Chondrocyte (in vitro differentiated cells): ENCODE data around the gene TMEM154. TPM values are rescaled to one million over a fixed set of nuclear protein-coding genes. Genes with fewer than 3 reads are reported as not detected.
A peak's percentile ranks its signal among the peaks of the same experiment; 100 is the strongest.

Experiments used
- DNase-seq: peaks from one replicate; pipeline ENCODE4 v3.0.0; 2021; ENCODE audit warnings: mixed read lengths, low spot score
- H3K27ac Mint-ChIP-seq: one replicate; pipeline ENCODE4 v1.8.0; 2021; ENCODE audit warnings: mild to moderate bottlenecking, moderate library complexity, mixed read lengths; ENCODE audit not compliant: unreplicated experiment
- H3K27me3 Mint-ChIP-seq: 2 replicates; pipeline ENCODE4 v1.8.0; 2021; ENCODE audit warnings: low read depth, mixed read lengths
- H3K36me3 Mint-ChIP-seq: 2 replicates; pipeline ENCODE4 v1.8.0; 2021; ENCODE audit warnings: low read depth, mixed read lengths
- H3K4me1 Mint-ChIP-seq: 2 replicates; pipeline ENCODE4 v1.8.0; 2021; ENCODE audit warnings: low read depth, mild to moderate bottlenecking, mixed read lengths
- H3K4me3 Mint-ChIP-seq: one replicate; pipeline ENCODE4 v1.8.0; 2021; ENCODE audit warnings: mild to moderate bottlenecking, moderate library complexity, mixed read lengths; ENCODE audit not compliant: unreplicated experiment
- H3K9me3 Mint-ChIP-seq: 2 replicates; pipeline ENCODE4 v1.8.0; 2021; ENCODE audit warnings: low read depth, mixed read lengths
- long read RNA-seq: library from polyadenylated mRNA; stranded (forward); transcript quantifications from one replicate; pipeline ENCODE4 v2.0.0, GENCODE V29; 2021
- total RNA-seq: library from RNA; stranded (reverse); gene quantifications from 3 replicates; pipeline ENCODE4 v1.2.1, GENCODE V29; 2021
- TF ChIP-seq, protein P1 (sequence below): fragments of 200-600 bp; sonication (generic); IDR thresholded peaks from 2 replicates; pipeline ENCODE4 v1.5.0; 2021; ENCODE audit warnings: antibody characterized with exemption, mild to moderate bottlenecking, moderate library complexity

The TMEM154 gene, protein sequence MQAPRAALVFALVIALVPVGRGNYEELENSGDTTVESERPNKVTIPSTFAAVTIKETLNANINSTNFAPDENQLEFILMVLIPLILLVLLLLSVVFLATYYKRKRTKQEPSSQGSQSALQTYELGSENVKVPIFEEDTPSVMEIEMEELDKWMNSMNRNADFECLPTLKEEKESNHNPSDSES
- total RNA-seq, result 1.8 to 2.9 TPM (median 2.2 TPM) in 3 replicates
- long read RNA-seq, full-length matches to known transcripts, result 1 of 1 reads
- long read RNA-seq, partial matches to known transcripts, result 0 of 1 reads
- long read RNA-seq, other reads (novel, unspliced or antisense), result 0 of 1 reads

DNA sequence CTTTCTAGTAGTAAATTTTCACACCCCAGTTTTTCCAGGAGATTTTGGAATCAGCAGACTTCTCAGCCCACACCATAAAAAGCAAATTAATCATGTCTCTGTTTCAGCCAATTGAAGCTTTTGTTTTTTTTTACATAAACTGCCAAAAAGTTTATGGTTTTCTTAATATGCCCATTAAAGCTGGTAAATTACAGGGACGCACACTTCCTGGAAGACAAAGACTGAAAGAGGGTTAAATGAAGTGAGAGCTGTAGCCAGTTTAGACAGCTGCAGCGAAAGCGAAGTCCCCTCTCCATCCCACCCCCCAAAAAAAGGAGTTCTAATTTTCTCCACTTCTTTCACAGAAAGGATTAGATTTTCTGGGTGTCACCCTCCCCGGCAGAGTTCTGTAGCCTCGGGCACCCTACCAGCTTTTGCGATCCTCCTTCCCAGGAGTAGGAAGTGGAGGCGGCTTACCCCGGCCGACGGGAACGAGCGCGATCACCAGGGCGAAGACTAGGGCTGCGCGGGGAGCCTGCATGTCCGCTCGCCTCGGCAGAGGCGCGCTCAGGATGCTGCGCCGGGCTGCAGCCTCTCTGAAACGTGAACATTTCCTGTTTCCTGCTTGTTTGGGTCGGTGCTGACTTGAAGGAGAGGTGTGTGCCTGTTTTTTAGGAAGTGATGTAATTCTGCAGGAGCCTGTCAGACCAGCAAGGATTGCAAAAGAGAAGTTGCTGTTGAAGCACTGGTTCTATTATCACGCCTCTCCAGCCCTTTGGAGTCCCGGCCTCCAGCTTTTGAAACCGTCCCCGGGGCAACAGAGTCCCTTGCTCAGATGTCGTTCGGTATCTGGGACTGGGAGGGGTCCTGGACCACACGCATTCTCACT lies at the start of gene TMEM154:
TMEM154 (minus strand) TSS at position 584 of the 868 bp plus-strand sequence; CDS start at position 520, 64 bp downstream.
- DNase-seq, result no peak
- peak within 1 kb of the TSS; percentile 90 for H3K4me3 Mint-ChIP-seq
- TF ChIP-seq, protein P1, sequence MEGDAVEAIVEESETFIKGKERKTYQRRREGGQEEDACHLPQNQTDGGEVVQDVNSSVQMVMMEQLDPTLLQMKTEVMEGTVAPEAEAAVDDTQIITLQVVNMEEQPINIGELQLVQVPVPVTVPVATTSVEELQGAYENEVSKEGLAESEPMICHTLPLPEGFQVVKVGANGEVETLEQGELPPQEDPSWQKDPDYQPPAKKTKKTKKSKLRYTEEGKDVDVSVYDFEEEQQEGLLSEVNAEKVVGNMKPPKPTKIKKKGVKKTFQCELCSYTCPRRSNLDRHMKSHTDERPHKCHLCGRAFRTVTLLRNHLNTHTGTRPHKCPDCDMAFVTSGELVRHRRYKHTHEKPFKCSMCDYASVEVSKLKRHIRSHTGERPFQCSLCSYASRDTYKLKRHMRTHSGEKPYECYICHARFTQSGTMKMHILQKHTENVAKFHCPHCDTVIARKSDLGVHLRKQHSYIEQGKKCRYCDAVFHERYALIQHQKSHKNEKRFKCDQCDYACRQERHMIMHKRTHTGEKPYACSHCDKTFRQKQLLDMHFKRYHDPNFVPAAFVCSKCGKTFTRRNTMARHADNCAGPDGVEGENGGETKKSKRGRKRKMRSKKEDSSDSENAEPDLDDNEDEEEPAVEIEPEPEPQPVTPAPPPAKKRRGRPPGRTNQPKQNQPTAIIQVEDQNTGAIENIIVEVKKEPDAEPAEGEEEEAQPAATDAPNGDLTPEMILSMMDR, result peak; percentile 11
- no peaks in the 10 kb centered on the region for H3K9me3 Mint-ChIP-seq
- peaks cover 2% of the 10 kb centered on the region for H3K27me3 Mint-ChIP-seq
- H3K4me1 Mint-ChIP-seq, result peaks cover 14% of the 10 kb centered on the region
- H3K27ac Mint-ChIP-seq, result peak within 1 kb of the TSS; percentile 32
- H3K36me3 Mint-ChIP-seq, result no peaks in the 10 kb centered on the region

DNA sequence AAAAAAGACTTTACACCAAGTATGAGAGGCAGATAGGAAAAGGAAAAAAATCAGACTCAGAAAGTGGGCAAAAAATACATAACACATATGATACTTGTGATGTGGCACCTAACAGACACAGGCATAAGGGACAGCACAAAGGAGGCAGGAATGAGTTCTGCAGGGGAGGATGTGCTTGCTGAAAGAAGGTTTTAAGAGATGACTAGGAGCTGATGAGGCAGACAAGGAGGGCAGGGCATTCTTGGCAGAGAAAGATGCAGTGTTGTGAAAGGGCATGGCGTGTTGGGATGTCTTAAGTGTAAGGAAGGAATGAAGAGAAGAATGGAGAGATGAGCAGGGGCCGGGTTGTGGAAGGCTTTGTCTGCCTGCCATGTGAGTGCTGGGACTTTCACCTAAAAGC lies 49.7 kb upstream of the TMEM154 start:
- H3K27me3 Mint-ChIP-seq, result peaks cover 11% of the 10 kb centered on the region
- no peaks in the 10 kb centered on the region for H3K4me1 Mint-ChIP-seq
- peaks cover 2% of the 10 kb centered on the region for H3K36me3 Mint-ChIP-seq
- DNase-seq, result no peak
- no peak overlapping the region for H3K27ac Mint-ChIP-seq
- no peak overlapping the region for H3K4me3 Mint-ChIP-seq
- TF ChIP-seq, protein P1, result no peak
- no peaks in the 10 kb centered on the region for H3K9me3 Mint-ChIP-seq

DNA sequence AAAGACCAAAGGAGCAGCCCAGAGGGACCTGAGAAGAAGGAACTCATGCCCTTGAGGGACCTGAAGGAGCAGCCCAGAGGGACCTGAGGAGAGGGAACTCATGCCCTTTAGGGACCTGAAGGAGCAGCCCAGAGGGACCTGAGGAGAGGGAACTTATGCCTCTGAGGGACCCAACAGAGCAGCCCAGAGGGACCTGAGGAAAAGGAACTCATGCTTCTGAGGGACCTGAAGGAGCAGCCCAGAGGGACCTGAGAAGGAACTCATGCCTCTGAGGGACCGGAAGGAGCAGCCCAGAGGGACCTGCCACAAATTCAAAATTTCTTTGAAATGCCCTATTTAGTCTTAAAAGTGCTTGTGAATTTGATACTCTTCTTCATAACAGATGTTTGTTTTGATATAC lies 48.5 kb upstream of the TMEM154 start:
- Mint-ChIP-seq H3K4me3 (no peak overlapping the region), H3K27me3 (peaks cover 9% of the 10 kb centered on the region), H3K4me1 (no peaks in the 10 kb centered on the region), H3K36me3 (peaks cover 2% of the 10 kb centered on the region), H3K27ac (no peak overlapping the region), H3K9me3 (no peaks in the 10 kb centered on the region)
- TF ChIP-seq, protein P1, result no peak
- no peak for DNase-seq

DNA sequence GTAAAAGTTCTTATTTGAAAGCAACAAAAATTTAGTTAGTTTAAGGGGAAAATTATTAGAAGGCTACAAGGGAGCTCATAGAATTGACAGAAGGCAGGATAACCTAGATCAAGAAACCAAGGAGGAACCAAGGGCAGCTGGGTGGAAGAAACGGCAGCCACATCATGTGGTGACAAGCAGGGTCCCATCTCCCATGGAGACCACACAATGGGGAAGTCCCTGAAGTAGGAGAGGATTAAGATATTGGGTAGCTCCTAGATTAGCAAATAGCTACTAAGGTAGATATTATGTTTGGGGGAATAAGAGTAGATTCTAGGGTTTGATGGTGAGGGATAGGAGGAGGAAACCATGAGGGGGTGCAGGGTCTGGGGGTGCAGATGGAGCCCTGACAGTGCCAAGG lies 48.0 kb upstream of the TMEM154 start:
- Mint-ChIP-seq H3K27me3 (peaks cover 11% of the 10 kb centered on the region), H3K4me3 (no peak overlapping the region), H3K4me1 (no peaks in the 10 kb centered on the region), H3K9me3 (no peaks in the 10 kb centered on the region), H3K36me3 (peaks cover 2% of the 10 kb centered on the region), H3K27ac (no peak overlapping the region)
- no peak for DNase-seq
- TF ChIP-seq, protein P1, result no peak

DNA sequence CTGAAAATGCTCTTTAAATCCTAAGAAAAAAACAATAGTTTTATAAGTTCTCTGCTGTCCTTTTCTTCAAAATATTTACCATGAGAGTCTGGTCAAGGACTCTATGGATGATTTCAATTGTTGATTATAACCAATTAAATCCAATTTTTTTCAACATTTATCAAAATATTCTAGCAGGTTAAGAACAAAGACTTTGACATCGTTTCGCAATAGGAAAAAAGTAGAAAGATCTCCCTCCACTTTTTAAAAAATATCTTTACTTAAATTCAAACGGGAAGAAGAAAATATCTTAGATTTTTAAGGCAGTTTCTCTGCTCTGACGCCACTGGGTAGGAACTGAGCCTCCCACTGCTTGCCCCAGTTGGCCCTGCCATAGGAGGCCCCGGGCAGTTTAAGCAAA lies 44.7 kb upstream of the TMEM154 start:
- no peak overlapping the region for H3K27ac Mint-ChIP-seq
- TF ChIP-seq, protein P1, result no peak
- no peaks in the 10 kb centered on the region for H3K4me1 Mint-ChIP-seq
- H3K27me3 Mint-ChIP-seq, result peaks cover 17% of the 10 kb centered on the region
- H3K9me3 Mint-ChIP-seq, result no peaks in the 10 kb centered on the region
- no peak for DNase-seq
- H3K36me3 Mint-ChIP-seq, result peaks cover 2% of the 10 kb centered on the region
- no peak overlapping the region for H3K4me3 Mint-ChIP-seq
